Stomach (tissue), 9 donors: ENCODE data around the gene MYL9. TPM values are rescaled to one million over a fixed set of nuclear protein-coding genes. Genes with fewer than 3 reads are reported as not detected.
A peak's percentile ranks its signal among the peaks of the same experiment; 100 is the strongest.

Experiments used
- DNase-seq, 2 donors: peaks; one replicate each; pipeline versions ENCODE4 v3.0.0 to v3.0.0-alpha.2; 2013 to 2019
- H3K27ac ChIP-seq, 5 donors: fragments of 200-600 bp in 4 of 5; sonication (generic) in 4 of 5; one replicate each; pipeline ENCODE4 v1.5.1; 2013 to 2019; ENCODE audit warnings: mild to moderate bottlenecking in 1 of 5, moderate library complexity in 1 of 5
- H3K27me3 ChIP-seq, 3 donors: fragments of 200-600 bp; sonication (generic); one replicate each; pipeline ENCODE4 v1.5.1; 2017 to 2019; ENCODE audit warnings: mixed run types in 1 of 3
- H3K36me3 ChIP-seq, 4 donors: fragments of 200-600 bp; sonication (generic); 1 replicate in 3 of 4; 2 replicates in 1 of 4; pipeline ENCODE4 v1.5.1; 2016 to 2019
- H3K4me1 ChIP-seq, 4 donors: fragments of 200-600 bp; sonication (generic); one replicate each; pipeline ENCODE4 v1.5.1; 2016 to 2019
- H3K4me3 ChIP-seq, 4 donors: fragments of 200-600 bp; sonication (generic) in 3 of 4; one replicate each; pipeline ENCODE4 v1.5.1; 2016 to 2019; ENCODE audit warnings: mild to moderate bottlenecking in 1 of 4
- H3K9me3 ChIP-seq, 4 donors: fragments of 200-600 bp; sonication (generic); one replicate each; pipeline ENCODE4 v1.5.1; 2016 to 2019
- EP300 ChIP-seq: sonication (generic); formaldehyde crosslinking; IDR thresholded peaks from one replicate; pipeline ENCODE4 v1.6.1; 2017; ENCODE audit warnings: antibody characterized with exemption
- POLR2A ChIP-seq, 4 donors: fragments of 450-650 bp; IDR thresholded peaks; one replicate each; pipeline ENCODE4 v1.6.1; 2016; ENCODE audit warnings: antibody characterized with exemption in 4 of 4, control low read depth in 2 of 4, mild to moderate bottlenecking in 1 of 4, moderate library complexity in 1 of 4
- POLR2AphosphoS5 ChIP-seq, 3 donors: sonication (generic); formaldehyde crosslinking; IDR thresholded peaks; one replicate each; pipeline ENCODE4 v1.6.1; 2016; ENCODE audit warnings: antibody characterized with exemption in 3 of 3
- WGBS, 5 donors: extraction: QIAGEN DNeasy Blood & Tissue Kit in 3 of 5; methylation state at CpG; one replicate each; pipeline versions ENCODE4 v1.1.5 to v1.1.7; 2013 to 2018; 5-methylcytosine and 5-hydroxymethylcytosine counted together
- intact Hi-C: fragments of 100-400 bp; cut with DNase I; formaldehyde crosslinking; loops from one replicate; pipeline ENCODE4 v1.15.1; 2023; ENCODE audit warnings: low total_unique reads
- polyA plus RNA-seq, 3 donors: library from polyadenylated mRNA; stranded (reverse); fragments of 200-250 nt; gene quantifications; one replicate each; pipeline ENCODE4 v1.2.3, GENCODE V29; 2013
- total RNA-seq, 5 donors: library from RNA; depleted of rRNA; stranded (reverse); fragments of >200 nt; gene quantifications; one replicate each; pipeline versions ENCODE4 v1.1.0 to v1.2.3, GENCODE V29; 2014 to 2016
- TF ChIP-seq, protein P1 (sequence below), 7 experiments: fragments of 450-650 bp in 4 of 7; fragments of 200-600 bp in 3 of 7; sonication (generic) in 3 of 7; IDR thresholded peaks; one replicate each; pipeline ENCODE4 v1.5.1; 2016 to 2019; ENCODE audit warnings: antibody characterized with exemption in 7 of 7, control low read depth in 2 of 7, mild to moderate bottlenecking in 1 of 7
- donor health status: healthy with polysubstance abuse.
- donor health status: Bipolar disorder and iron deficiency.
- donor health status: healthy.

MYL9 gene
- total and polyA plus RNA-seq, 8 donors = 33.0 to 941 (median 223) TPM

DNA sequence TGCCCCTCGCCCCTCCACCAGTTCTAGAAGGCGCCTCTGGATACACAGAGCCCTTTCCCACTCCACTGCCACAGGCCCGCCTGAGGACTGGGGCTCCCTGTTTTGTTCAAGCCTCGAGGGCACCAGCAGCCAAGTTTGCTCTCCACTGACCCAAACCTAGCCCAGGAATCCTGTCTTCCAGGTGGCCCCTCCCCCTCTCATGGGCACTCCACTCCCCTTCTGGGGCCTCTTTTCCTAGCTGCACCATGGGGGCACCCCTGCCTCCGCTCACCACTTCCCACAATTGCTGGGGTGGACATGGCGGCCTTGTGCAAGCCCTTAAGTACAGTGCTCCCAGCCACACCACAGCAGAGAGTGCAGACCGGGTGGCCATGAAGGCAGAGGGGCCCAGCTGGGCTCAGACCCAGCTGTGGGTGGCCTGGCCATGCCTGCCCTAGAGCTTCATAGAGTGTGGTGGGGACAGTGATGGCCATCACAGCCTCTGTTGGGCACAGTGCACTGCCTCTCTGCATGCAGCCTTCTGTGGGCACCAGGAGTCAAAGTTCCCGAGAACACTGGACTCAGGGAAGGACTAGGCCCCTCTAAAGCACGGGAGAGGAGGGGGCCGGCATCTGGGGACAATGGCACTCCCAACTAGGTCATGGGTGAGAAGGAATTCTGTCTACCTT lies 1.3 kb downstream of the MYL9 start:
- 70 to 94% (median 84%) methylated on average over 6 to 10 of the region's 10 CpGs for WGBS, 5 donors
- Histone ChIP-seq H3K9me3 (no peaks in the 10 kb centered on the region), H3K4me3 (peak overlapping the region; percentile 62 to 77 (median 72)), H3K27ac (peak overlapping the region in 4 of 5 donors; percentile 90 to 93 (median 92)), H3K36me3 (peaks cover 0 to 30% (median 13%) of the 10 kb centered on the region in 4 donors), H3K4me1 (peaks cover 5 to 73% (median 46%) of the 10 kb centered on the region in 4 donors), H3K27me3 (no peaks in the 10 kb centered on the region)
- DNase-seq = no peak
- no peak for TF ChIP-seq POLR2A (IDR thresholded peaks at IDR 0.05)
- TF ChIP-seq, protein P1, sequence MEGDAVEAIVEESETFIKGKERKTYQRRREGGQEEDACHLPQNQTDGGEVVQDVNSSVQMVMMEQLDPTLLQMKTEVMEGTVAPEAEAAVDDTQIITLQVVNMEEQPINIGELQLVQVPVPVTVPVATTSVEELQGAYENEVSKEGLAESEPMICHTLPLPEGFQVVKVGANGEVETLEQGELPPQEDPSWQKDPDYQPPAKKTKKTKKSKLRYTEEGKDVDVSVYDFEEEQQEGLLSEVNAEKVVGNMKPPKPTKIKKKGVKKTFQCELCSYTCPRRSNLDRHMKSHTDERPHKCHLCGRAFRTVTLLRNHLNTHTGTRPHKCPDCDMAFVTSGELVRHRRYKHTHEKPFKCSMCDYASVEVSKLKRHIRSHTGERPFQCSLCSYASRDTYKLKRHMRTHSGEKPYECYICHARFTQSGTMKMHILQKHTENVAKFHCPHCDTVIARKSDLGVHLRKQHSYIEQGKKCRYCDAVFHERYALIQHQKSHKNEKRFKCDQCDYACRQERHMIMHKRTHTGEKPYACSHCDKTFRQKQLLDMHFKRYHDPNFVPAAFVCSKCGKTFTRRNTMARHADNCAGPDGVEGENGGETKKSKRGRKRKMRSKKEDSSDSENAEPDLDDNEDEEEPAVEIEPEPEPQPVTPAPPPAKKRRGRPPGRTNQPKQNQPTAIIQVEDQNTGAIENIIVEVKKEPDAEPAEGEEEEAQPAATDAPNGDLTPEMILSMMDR (IDR thresholded peaks at IDR 0.05) = no peak
- no peak for TF ChIP-seq POLR2AphosphoS5 (IDR thresholded peaks at IDR 0.05)
- no peak for TF ChIP-seq EP300
- intact Hi-C loops = no loop called here

DNA sequence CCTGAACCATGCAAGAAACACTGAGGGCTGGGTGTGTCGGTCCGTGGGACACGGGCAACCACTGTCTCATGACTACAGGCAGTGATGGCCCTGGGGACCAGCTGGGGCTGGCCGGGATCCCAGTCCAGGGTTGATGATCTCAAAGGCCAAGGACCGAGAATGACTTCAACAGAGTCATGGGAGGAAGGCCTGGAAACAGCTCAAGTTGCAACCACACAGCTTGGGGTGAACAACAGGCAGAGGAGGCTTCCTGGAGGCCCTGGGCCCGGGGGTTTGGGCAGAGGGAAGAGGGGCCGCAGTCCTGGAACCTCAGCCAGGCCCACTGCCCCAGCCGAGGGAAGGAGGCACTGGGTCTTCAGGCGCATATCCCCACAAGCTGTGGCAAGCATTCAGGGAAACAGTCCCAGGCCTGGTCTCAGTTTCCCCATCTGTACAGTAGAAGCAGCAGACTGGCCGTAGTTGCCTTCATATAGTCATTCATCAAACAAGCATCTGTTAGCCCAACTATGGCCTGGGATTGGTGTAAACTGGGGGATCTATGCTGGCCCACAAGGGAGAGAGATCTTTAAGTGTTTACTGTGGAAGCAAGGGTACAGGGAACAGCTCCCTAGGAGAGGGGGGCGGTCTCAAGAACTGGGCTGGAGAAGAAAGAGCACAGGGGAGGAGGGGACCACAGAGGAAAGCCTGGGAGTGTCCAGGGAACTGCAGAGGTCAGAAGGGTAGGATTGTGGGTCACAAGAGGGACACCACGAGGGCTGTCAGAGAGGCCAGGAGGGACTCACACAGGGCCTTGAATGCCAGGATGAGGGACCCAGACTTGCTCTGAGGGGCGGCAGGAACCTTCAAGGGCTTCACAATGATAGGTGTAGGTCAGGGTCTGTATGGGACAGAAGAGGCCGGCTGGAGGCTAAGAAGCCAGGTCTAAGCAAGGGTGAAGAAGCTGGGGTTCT lies 2.1 kb downstream of the MYL9 start:
- H3K9me3 ChIP-seq = no peaks in the 10 kb centered on the region
- no peaks in the 10 kb centered on the region for H3K27me3 ChIP-seq
- 52 to 80% (median 70%) methylated on average over 10 to 14 of the region's 14 CpGs for WGBS, 5 donors
- peaks cover 0 to 37% (median 18%) of the 10 kb centered on the region in 4 donors for H3K36me3 ChIP-seq
- DNase-seq = peak in 1 of 2 donors; percentile 49
- H3K27ac ChIP-seq = peak overlapping the region in 4 of 5 donors; percentile 90 to 93 (median 92)
- intact Hi-C loops = no loop called here
- TF ChIP-seq POLR2AphosphoS5 (IDR thresholded peaks at IDR 0.05) = peak in 1 of 3 donors; percentile 27
- TF ChIP-seq POLR2A (IDR thresholded peaks at IDR 0.05) = no peak
- peak overlapping the region; percentile 62 to 77 (median 72) for H3K4me3 ChIP-seq
- H3K4me1 ChIP-seq = peaks cover 5 to 80% (median 47%) of the 10 kb centered on the region in 4 donors

DNA sequence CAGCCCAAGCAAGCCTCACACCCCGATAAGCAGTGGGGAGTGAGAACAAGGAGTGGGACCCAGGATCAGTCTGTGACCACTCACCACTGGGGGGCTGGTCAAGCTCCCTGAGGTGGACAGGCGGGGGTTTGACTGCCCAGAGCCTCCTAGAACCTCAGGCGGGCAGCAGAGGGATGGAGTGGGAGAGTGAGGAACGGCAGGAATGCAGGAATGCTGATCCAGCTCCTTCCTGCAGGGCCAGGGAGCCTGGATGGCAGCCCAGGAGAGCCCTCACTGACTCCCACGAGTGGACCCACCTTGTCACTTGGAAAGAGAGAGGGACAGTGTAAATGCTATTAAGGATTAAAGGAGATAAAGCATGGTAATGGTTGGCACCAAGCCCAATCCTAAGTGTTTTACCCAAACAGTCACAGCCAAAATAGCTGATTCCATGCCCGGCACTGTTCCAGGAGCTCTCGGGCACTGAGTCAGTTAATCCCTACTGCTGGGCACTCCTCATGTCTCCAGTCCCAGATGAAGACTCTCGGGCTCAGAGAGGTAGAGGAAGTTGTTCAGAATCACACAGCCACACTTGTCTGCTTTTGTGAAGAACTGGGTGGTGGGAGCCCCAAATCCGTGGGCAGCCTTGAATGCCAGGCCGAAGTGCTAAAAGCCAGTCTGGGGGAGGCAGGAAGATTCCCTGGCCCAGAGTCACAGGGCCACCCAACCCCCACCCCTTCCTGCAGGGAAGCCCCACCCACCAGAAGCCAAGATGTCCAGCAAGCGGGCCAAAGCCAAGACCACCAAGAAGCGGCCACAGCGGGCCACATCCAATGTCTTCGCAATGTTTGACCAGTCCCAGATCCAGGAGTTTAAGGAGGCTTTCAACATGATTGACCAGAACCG lies 3.1 kb downstream of the MYL9 start:
- peaks cover 0 to 46% (median 27%) of the 10 kb centered on the region in 4 donors for H3K36me3 ChIP-seq
- H3K4me1 ChIP-seq = peaks cover 5 to 80% (median 47%) of the 10 kb centered on the region in 4 donors
- peak in 1 of 2 donors; percentile 46 for DNase-seq
- H3K9me3 ChIP-seq = no peaks in the 10 kb centered on the region
- H3K27me3 ChIP-seq = no peaks in the 10 kb centered on the region
- intact Hi-C loops = no loop called here
- TF ChIP-seq EP300 (no peak), POLR2AphosphoS5 (IDR thresholded peaks at IDR 0.05) (peak in 1 of 3 donors; percentile 38)
- H3K27ac ChIP-seq = peak overlapping the region in 4 of 5 donors; percentile 90 to 93 (median 92)
- 40 to 73% (median 59%) methylated on average over 10 to 15 of the region's 15 CpGs for WGBS, 5 donors
- peak overlapping the region; percentile 62 to 77 (median 72) for H3K4me3 ChIP-seq

DNA sequence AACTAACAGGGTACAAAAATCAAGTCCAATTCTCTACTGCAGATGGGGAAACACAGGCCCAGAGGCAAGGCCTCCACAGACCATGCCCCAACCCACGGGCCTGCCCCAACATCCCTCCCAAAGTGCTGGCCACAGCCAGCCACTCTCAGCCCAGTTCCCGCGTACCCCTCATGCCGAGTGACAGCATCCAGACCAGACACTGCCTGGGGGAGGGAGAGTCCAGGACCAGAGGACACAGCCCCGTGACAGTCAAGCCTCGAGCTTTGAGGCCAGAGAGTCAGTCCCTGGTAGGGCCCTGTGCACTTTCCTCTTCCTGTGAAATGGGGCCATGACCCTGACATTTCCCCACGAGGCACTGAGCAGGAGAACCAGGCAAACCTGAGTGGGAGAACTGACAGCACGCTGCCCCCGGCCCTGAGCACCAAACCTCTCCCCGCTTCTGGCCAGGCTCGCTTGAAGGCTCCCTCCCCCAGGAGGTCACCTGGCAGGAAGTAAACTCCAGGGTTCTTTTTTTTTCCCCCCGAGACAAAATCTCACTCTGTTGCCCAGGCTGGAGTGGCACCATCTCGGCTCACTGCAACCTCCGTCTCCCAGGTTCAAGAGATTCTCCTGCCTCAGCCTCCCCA lies 4.9 kb downstream of the MYL9 start:
- WGBS, 5 donors = 69 to 82% (median 74%) methylated on average over 9 to 14 of the region's 14 CpGs
- H3K36me3 ChIP-seq = peaks cover 0 to 49% (median 28%) of the 10 kb centered on the region in 4 donors
- H3K9me3 ChIP-seq = no peaks in the 10 kb centered on the region
- peak overlapping the region in 1 of 4 donors; percentile 68 for H3K4me3 ChIP-seq
- TF ChIP-seq EP300 (no peak), POLR2A (IDR thresholded peaks at IDR 0.05) (no peak), POLR2AphosphoS5 (IDR thresholded peaks at IDR 0.05) (no peak)
- TF ChIP-seq, protein P1 (IDR thresholded peaks at IDR 0.05) = no peak
- H3K27me3 ChIP-seq = no peaks in the 10 kb centered on the region
- DNase-seq = no peak
- intact Hi-C loops = no loop called here
- peaks cover 0 to 75% (median 43%) of the 10 kb centered on the region in 4 donors for H3K4me1 ChIP-seq
- H3K27ac ChIP-seq = peak overlapping the region in 2 of 5 donors; percentile 91 to 93
